Omental fat pad (tissue), 4 donors: ENCODE results near the gene TMEM31. TPM values are rescaled to one million over a fixed set of nuclear protein-coding genes. Genes with fewer than 3 reads are reported as not detected.

Experiments
- ATAC-seq: fragments of 150-250 bp; one replicate; pipeline ENCODE4 v1.9.1; 2016; ENCODE audit warnings: mild to moderate bottlenecking, moderate library complexity; ENCODE audit not compliant: low FRiP score
- DNase-seq: peaks from one replicate; pipeline ENCODE4 v3.0.0-alpha.2; 2019; ENCODE audit warnings: low spot score
- CTCF ChIP-seq, 3 donors: fragments of 450-650 bp; IDR thresholded peaks; one replicate each; pipeline ENCODE4 v1.5.1; 2016 to 2017; ENCODE audit warnings: antibody characterized with exemption in 3 of 3, mild to moderate bottlenecking in 3 of 3, moderate library complexity in 2 of 3
- total RNA-seq, 4 donors: library from RNA; depleted of rRNA; stranded (reverse); fragments of >200 nt; gene quantifications; one replicate each; pipeline ENCODE4 v1.1.0, GENCODE V29; 2016

The TMEM31 gene
- total RNA-seq: not detected

- ATAC-seq (no peak), DNase-seq (no peak)
- TF ChIP-seq CTCF (IDR thresholded peaks at IDR 0.05): no peak
Observed at GRCh38 chrX:103710609-103711008, at the start of gene TMEM31. Gene TMEM31 (plus strand): TSS chrX:103710909. CDS start chrX:103712259, 1,350 bp downstream.

GRCh38 chrX:103663981-103664762 lies 46.5 kb upstream of the TMEM31 start:
- no peak for DNase-seq
- ATAC-seq: no peak
- TF ChIP-seq CTCF (IDR thresholded peaks at IDR 0.05): no peak

- ATAC-seq: no peak
- DNase-seq: no peak
Observed at GRCh38 chrX:103666202-103667107, 44.3 kb upstream of the TMEM31 start.

GRCh38 chrX:103669745-103670144 lies 41.0 kb upstream of the TMEM31 start:
- ATAC-seq (no peak), DNase-seq (no peak)
- no peak for TF ChIP-seq CTCF (IDR thresholded peaks at IDR 0.05)

More at GRCh38 chrX:103666202-103667107, 44.3 kb upstream of the TMEM31 start:
- no peak for TF ChIP-seq CTCF (IDR thresholded peaks at IDR 0.05)

GRCh38 chrX:103674531-103675454 lies 35.9 kb upstream of the TMEM31 start:
- no peak for ATAC-seq
- TF ChIP-seq CTCF (IDR thresholded peaks at IDR 0.05): no peak
- no peak for DNase-seq

- TF ChIP-seq CTCF (IDR thresholded peaks at IDR 0.05): no peak
- DNase-seq (no peak), ATAC-seq (no peak)
Observed at GRCh38 chrX:103678199-103678993, 32.3 kb upstream of the TMEM31 start.
